ENCODE data around the gene FAM83C.
A peak's percentile ranks its signal among the peaks of the same experiment; 100 is the strongest.

FAM83C gene

GRCh38 chr20:35298264-35298663 lies 6.0 kb upstream of the FAM83C start:
- ATAC-seq, result no peak

- ATAC-seq, result no peak
Observed at GRCh38 chr20:35297740-35298139, 5.5 kb upstream of the FAM83C start.

DNA sequence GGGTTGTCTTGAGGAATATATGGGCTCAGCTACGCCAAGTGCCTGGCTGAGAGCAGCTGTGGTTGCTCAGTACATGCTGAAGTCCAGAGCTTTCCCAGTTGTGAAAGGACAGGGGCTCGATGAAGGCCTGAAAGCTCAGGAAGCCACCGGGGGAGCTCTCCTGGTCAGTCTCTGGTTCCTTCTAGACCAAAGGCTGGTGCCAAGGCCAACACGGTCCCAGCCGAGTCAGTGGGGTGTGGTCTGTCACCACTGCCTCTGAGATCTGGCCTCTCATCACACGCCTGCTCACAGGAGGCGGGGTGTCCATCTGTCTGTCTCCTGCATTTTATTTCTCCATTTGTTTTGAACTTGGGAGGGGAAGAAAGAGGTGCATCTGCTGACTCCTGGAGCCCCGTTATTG lies 4.9 kb upstream of the FAM83C start:
- no peak for ATAC-seq

- no peak for ATAC-seq
Observed at GRCh38 chr20:35296101-35296554, 3.9 kb upstream of the FAM83C start.

DNA sequence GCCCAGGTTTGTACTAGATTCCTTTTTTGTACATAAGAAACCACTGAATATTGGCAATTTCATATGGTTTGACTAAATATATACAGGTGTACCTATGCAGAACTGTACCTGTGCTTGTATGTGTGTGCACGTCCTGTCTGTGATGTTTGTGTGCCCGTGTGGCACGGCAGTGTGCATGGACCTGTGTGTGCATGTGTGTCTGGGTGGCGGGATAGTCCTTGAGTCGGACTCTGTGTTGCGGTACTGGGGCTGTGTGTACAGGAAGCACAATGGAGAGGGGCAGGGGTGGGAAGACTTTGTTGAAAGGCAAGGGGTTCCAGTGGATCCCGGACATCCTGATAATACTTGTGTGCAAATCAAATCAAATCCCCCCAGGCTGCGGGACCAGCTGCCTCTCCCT lies 3.4 kb upstream of the FAM83C start:
- ATAC-seq, result no peak

DNA sequence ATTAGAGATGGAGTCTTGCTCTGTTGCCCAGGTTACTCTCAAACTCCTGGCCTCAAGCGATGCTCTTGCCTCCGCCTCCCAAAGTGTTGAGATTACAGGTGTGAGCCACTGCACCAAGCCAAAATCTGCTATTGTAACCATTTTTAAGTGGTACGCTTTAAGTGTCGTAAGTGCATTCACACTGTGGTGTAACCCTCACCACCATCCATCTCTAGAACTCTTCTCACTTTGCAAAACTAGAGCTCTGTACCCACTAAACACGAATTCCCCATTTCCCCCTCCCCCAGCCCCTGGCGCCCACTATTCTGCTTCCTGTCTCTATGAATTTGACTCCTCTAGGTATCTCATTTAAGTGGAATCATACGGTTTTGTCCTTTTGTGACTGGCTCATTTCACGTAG lies 2.8 kb upstream of the FAM83C start:
- no peak for ATAC-seq

DNA sequence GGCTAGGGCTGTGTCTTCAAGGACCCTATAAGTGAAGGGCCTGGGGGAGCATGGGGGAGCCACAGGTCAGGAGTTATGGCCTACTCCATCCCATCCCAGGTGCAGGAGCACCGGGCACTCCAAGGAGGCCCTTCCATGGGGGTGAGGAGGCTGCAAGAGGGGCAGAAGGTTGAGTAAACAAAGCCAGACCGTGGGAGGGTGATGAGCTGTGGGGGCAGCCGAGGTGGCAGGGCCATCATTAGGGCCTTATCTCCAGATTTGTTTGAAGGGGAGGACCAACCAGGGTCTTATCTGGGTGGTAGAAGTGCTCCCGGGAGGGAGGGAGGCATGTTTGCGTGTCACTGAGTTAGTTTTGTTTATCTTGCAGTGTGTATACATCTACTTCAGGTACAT lies 2.1 kb upstream of the FAM83C start:
- ATAC-seq, result no peak

DNA sequence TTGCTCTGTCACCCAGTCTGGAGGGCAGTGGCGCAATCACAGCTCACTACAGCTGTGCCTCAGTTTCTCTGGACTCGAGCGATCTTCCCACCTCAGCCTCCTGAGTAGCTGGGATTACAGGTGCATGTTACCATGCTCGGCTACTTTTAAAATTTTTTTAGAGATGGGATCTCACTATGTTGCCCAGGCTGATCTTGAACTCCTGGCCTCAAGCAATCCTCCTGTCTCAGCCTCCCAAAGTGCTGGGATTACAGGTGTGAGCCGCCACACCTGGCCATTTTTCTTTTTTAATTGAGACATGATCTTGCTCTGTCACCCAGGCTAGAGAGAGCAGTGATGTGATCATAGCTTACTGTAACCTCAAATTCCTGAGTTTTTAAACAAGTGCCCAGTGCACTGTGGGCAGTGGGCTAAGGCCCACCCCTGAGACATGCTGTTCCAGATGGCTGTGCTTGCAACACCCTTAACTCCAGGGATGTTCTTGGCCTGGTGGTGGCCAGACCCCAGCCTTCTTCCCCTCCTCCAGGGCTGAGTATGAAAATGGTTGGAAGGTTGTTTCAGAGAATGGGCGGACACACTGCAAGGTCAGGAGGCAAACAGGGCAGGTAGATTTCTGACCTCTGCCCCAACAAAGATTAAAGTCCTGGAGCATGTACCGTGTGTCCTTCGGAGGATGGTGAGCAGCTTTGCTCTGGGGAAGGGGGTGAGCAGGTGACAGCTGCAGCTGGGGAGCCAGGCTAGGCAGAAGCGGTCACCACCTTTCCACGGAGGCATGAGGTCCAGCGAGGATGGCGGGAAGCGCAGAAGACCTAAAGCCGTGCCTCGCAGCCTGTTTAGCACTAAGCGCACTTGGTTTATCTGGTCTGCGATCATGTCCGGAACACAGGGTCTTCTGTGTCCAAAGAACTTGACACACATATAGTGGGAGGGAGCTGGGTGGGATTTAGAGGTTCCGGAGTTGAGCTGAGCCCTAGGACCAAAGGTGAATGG lies 1.4 kb upstream of the FAM83C start:
- ATAC-seq, result no peak

- ATAC-seq, result no peak
Observed at GRCh38 chr20:35292504-35293285, 470 bp upstream of the FAM83C start.

- no peak for ATAC-seq
Observed at GRCh38 chr20:35290887-35291417, 1.3 kb downstream of the FAM83C start.

GRCh38 chr20:35290186-35290886 lies 1.9 kb downstream of the FAM83C start:
- no peak for ATAC-seq

DNA sequence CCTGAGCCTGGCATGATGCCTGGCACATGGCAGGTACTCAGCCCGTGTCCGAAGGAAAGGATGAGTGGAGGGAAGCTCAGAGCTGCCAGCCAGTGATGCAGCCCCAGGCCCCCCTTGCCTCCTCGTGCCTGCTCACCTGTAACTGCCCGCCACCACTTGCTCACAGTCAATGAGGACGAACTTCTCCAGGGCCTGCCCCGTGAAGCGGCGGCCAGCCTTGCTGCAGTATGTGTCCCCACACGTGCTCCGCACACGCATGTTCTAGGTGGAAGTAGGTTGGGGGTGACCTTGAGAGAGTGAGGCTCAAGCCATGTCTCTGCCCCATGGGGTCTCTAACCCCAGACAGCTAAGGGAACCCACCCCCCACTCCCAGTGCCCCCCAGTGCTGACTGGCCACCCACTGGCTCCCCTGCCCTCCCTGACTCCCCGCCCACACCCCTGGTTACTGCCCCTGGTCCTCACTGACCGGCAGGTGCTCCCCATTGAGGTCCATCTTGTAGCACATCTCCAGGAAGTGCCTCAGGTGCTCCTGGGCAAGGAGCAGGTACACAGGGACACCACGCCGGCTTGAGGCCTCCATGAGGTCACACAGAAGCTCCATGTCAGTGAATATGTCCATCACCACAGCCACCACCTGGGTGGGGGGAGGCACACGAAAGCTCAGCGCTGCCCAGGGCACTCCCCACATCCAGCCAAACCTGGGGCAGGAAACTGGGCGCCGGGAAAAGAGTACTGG lies 3.7 kb downstream of the FAM83C start:
- ATAC-seq, result no peak

GRCh38 chr20:35287509-35288324 lies 4.5 kb downstream of the FAM83C start:
- no peak for ATAC-seq

- no peak for ATAC-seq
Observed at GRCh38 chr20:35286899-35287508, 5.2 kb downstream of the FAM83C start.

- ATAC-seq, result no peak
Observed at GRCh38 chr20:35286077-35286898, 5.9 kb downstream of the FAM83C start.

DNA sequence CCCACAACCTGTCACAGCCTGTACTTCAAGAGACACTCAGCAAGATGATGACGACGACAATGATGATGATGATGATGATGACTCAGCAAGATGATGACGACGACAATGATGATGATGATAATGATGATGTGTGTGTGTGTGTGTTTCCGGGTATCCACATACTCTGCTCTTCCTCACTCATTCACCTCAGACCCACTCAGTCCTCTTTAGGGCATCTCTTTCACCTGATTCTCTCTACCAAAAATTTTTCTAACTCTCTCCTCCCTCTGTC lies 6.5 kb downstream of the FAM83C start:
- ATAC-seq, result no peak

DNA sequence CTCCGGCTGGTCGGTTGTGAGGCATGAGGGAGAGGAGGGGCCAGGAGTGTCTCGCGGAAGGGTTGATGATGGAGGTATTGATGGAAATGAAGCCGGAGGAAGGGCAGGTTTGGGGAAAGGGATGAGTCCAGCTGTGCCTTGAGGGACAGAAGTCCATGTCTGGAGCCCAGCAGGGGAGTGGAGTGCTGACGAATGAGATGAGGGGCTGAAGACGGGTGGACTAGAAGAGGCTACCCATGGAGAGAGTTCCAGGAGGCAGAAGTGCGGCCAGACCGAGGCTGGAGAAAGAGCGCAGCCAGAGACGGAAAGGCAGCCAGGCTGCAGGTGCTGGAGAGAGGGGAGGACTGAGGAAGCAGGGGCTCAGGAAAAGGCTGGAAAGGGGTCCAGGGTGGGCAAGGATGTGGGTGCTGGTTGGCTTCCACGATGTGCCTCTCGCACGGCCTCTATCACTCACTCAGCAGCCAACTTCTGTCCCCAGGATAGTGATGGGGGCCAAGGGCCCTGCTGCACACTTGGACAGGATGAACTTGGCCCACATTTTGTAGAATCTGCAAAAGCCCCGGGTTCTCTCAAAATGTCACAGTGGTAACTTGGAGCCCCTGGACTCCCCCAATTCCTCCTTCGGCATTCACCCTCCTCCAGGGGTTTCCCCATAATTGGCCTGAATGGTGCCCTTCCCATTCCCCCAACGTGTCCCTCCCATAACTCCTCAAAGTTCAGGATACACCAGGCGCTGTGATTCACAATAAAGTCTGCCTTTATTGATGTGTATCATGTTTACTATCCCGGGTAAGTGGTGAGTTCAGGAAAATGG lies 7.0 kb downstream of the FAM83C start:
- ATAC-seq, result no peak

DNA sequence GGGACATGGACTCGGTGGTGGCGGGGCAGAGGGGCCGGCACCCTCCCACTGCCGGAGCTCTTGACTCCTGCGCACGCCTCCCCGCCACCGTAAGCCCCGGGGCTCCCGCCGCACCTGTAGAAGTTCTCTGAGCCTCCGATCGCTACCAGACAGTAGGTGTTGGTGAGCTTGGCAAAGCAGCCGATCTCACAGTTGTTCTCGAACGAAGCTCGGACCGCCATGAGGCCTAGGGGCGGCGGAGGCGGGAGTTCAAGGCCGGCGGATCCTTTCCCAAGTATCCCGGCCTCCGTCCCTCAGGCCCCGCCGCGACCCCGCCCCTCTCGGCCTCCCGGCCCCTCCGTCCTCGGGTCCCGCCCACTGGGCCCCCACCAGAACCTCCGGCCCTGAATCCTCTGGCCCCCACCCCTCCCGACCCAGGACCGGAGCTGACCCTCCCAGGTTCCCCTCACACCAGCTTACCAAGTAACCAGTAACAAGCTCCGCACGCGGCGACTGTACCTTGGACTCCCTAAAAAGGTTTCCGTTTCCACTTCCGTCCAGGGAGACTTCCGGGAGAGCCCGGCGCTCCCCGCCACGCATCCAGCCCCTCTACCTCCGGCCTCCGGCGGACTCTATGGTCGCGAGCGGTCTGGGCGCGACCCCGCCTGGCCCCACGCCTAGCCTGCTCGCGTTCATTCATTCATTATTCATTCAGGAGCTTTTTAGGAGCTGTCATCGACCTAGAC lies 7.8 kb downstream of the FAM83C start, which contains the start of gene EIF6:
TSS of gene EIF6 (minus strand) at position 506 of the 725 bp plus-strand sequence. CDS start at position 221, 285 bp downstream.
- ATAC-seq, result peak; percentile 91
